ENCODE data around the gene STAU1.
"Not testable (repeated sequence)": the region's sequence is repeated elsewhere in the genome, so short reads cannot be mapped to it uniquely, and the experiment has no call there.

Gene STAU1

GRCh38 chr20:49140411-49140810, 47.7 kb downstream of the STAU1 start:
- DNase-seq (ENCODE audit: low read depth) = no peak
- TF ChIP-seq, protein P1, sequence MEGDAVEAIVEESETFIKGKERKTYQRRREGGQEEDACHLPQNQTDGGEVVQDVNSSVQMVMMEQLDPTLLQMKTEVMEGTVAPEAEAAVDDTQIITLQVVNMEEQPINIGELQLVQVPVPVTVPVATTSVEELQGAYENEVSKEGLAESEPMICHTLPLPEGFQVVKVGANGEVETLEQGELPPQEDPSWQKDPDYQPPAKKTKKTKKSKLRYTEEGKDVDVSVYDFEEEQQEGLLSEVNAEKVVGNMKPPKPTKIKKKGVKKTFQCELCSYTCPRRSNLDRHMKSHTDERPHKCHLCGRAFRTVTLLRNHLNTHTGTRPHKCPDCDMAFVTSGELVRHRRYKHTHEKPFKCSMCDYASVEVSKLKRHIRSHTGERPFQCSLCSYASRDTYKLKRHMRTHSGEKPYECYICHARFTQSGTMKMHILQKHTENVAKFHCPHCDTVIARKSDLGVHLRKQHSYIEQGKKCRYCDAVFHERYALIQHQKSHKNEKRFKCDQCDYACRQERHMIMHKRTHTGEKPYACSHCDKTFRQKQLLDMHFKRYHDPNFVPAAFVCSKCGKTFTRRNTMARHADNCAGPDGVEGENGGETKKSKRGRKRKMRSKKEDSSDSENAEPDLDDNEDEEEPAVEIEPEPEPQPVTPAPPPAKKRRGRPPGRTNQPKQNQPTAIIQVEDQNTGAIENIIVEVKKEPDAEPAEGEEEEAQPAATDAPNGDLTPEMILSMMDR (IDR thresholded peaks at IDR 0.05; ENCODE audit: control insufficient read depth, insufficient read depth, low read depth, low read length, missing control alignments) = no peak
- H3K4me3 ChIP-seq (ENCODE audit: control insufficient read depth, low read depth, low read length) = no peak overlapping the region

- TF ChIP-seq, protein P1 (IDR thresholded peaks at IDR 0.05; ENCODE audit: control insufficient read depth, insufficient read depth, low read depth, low read length, missing control alignments) = no peak
- DNase-seq (ENCODE audit: low read depth) = no peak
- no peak overlapping the region for H3K4me3 ChIP-seq (ENCODE audit: control insufficient read depth, low read depth, low read length)
Observed at GRCh38 chr20:49138431-49138830, 49.7 kb downstream of the STAU1 start.

DNA sequence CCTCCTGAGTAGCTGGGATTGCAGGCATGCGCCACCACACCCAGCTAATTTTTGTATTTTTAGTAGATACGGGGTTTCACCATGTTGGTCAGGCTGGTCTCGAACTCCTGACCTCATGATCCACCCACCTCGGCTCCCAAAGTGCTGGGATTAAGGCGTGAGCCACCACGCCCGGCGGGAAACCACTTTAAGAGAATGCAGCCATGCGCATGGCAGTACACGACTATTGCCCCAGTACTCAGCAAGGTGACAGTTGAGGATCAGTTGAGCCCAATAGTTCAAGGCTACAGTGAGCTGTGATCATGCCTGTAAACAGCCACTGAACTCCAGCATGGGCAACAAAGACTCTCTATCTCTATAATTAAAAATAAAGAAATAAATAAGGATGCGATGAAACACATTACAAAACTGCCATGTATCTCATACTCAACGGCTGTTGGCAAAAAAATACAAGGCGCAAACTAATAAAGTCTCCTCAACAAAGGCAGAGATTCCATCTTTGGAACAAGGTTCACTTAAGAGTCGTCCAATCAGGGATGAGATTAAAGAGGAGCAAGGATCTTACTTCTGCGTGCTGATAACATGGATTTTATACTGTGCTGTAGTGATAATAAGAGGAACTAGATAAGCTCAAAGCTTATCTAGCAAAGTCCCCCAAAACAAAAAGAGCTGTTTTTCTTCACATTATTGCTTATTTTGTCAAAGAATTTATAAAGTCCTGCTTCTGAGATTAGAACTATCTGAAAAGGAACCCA, 51.1 kb downstream of the STAU1 start:
- DNase-seq (ENCODE audit: low read depth) = no peak
- TF ChIP-seq, protein P1 (IDR thresholded peaks at IDR 0.05; ENCODE audit: control insufficient read depth, insufficient read depth, low read depth, low read length, missing control alignments) = no peak
- no peak overlapping the region for H3K4me3 ChIP-seq (ENCODE audit: control insufficient read depth, low read depth, low read length)

DNA sequence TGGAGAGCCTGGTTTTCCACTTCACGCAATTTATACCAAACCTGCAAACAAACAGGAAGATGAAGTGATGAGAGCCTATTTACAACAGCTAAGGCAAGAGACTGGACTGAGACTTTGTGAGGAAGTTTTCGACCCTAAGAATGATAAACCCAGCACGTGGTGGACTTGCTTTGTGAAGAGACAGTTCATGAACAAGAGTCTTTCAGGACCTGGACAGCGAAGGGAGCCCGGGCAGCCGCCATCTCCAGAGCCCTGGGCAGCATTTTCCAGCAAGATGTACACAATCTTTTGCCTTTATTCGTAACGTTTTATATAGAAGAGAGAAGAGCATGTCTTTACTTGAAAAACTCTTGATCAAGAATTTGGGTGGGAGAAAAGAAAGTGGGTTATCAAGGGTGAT, 53.3 kb downstream of the STAU1 start:
- DNase-seq (ENCODE audit: low read depth); H3K4me3 ChIP-seq (ENCODE audit: control insufficient read depth, low read depth, low read length): not testable (repeated sequence)

- H3K4me3 ChIP-seq (ENCODE audit: control insufficient read depth, low read depth, low read length) = no peak overlapping the region
- DNase-seq (ENCODE audit: low read depth) = no peak
- TF ChIP-seq, protein P1 (IDR thresholded peaks at IDR 0.05; ENCODE audit: control insufficient read depth, insufficient read depth, low read depth, low read length, missing control alignments) = no peak
Observed at GRCh38 chr20:49133571-49133970, 54.6 kb downstream of the STAU1 start.

DNA sequence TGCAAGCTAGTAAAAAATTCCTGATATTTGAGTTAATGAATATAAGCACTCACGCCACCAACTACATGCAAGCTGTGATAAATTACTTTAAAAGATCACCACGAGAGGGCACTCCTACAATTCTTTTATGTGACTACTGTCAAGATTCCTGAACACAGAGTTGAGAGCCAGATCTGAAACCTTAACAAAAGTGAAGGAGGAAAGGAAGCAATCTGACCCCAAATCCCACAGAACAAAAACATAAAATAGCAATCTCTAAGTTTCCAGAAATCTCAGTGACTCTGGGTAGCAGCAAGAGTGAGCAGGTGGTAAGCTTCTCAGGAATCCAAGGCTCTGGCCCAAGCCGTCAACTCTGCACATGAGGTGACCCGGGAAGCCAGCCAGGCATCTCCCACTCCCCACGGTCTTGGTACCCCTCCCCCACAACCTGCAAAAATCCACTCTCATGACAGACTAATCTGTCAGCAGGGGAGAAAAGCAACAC, 55.1 kb downstream of the STAU1 start:
- TF ChIP-seq, protein P1 (IDR thresholded peaks at IDR 0.05; ENCODE audit: control insufficient read depth, insufficient read depth, low read depth, low read length, missing control alignments) = peak; percentile 42
- H3K4me3 ChIP-seq (ENCODE audit: control insufficient read depth, low read depth, low read length) = no peak overlapping the region
- peak; percentile 44 for DNase-seq (ENCODE audit: low read depth)

DNA sequence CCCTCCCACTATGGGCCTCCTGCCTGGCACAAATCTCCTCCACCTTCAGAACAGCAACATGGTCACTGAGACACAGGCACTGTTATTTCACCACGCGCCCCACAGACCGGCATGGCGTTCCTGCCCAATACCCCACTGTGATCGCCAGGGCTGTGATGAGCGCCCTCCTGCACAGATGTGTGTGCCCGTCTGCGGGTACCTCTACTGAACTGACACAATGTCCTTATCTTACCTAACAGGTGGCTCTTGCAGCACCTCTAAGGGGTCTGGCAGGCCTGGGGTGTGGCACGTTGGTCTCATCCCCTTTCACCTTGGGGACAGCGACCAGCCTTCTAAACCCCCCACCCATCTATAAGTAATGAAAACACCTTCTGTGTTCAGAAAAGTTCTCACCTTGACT, 64.2 kb downstream of the STAU1 start:
- TF ChIP-seq, protein P1 (IDR thresholded peaks at IDR 0.05; ENCODE audit: control insufficient read depth, insufficient read depth, low read depth, low read length, missing control alignments) = no peak
- DNase-seq (ENCODE audit: low read depth) = no peak
- H3K4me3 ChIP-seq (ENCODE audit: control insufficient read depth, low read depth, low read length) = no peak overlapping the region
